IPS-NIHi7 (cell line): ENCODE results near the gene MLXIP.

Source experiments
- DNase-seq: peaks from one replicate; pipeline ENCODE4 v3.0.0; 2012; ENCODE audit warnings: mixed read lengths; ENCODE audit errors: extremely low spot score

MLXIP gene

GRCh38 chr12:122126713-122127597, 48.4 kb downstream of the MLXIP start:
- no peak for DNase-seq

- DNase-seq, result no peak
Measured at GRCh38 chr12:122127839-122128238, 49.3 kb downstream of the MLXIP start.

- no peak for DNase-seq
Measured at GRCh38 chr12:122128481-122128880, 49.9 kb downstream of the MLXIP start.

- no peak for DNase-seq
Measured at GRCh38 chr12:122129131-122129530, 50.6 kb downstream of the MLXIP start.

GRCh38 chr12:122130150-122130549, 51.6 kb downstream of the MLXIP start:
- no peak for DNase-seq

- peak; percentile 48 for DNase-seq
Measured at GRCh38 chr12:122133192-122133950, 54.8 kb downstream of the MLXIP start.

GRCh38 chr12:122135437-122136031, 57.0 kb downstream of the MLXIP start:
- DNase-seq, result no peak

- DNase-seq, result peak; percentile 81
Measured at GRCh38 chr12:122137229-122137628, 58.7 kb downstream of the MLXIP start.

- DNase-seq, result peak; percentile 82
Measured at GRCh38 chr12:122137681-122138080, 59.1 kb downstream of the MLXIP start.

- no peak for DNase-seq
Measured at GRCh38 chr12:122138181-122138580, 59.6 kb downstream of the MLXIP start.

- DNase-seq, result no peak
Measured at GRCh38 chr12:122138616-122139015, 60.1 kb downstream of the MLXIP start.

- DNase-seq, result no peak
Measured at GRCh38 chr12:122139266-122139665, 60.7 kb downstream of the MLXIP start.

GRCh38 chr12:122139941-122140340, 61.4 kb downstream of the MLXIP start:
- DNase-seq, result no peak

- no peak for DNase-seq
Measured at GRCh38 chr12:122140467-122141257, 62.1 kb downstream of the MLXIP start.

- DNase-seq, result no peak
Measured at GRCh38 chr12:122141911-122142725, 63.6 kb downstream of the MLXIP start.

GRCh38 chr12:122142857-122143256, 64.3 kb downstream of the MLXIP start:
- no peak for DNase-seq

GRCh38 chr12:122144885-122145284, 66.3 kb downstream of the MLXIP start:
- no peak for DNase-seq

- DNase-seq, result no peak
Measured at GRCh38 chr12:122145505-122146330, 67.2 kb downstream of the MLXIP start.

GRCh38 chr12:122147514-122148290, 69.1 kb downstream of the MLXIP start:
- DNase-seq, result no peak
